ENCODE results near the gene POU2AF2.
"Not testable (repeated sequence)": the region's sequence is repeated elsewhere in the genome, so short reads cannot be mapped to it uniquely, and the experiment has no call there.

Gene POU2AF2

GRCh38 chr11:111245425-111245824 is at the start of gene POU2AF2:
TSS of gene POU2AF2 (plus strand) at chr11:111245725. CDS start at chr11:111245854, 129 bp downstream.
- no peak for DNase-seq

DNA sequence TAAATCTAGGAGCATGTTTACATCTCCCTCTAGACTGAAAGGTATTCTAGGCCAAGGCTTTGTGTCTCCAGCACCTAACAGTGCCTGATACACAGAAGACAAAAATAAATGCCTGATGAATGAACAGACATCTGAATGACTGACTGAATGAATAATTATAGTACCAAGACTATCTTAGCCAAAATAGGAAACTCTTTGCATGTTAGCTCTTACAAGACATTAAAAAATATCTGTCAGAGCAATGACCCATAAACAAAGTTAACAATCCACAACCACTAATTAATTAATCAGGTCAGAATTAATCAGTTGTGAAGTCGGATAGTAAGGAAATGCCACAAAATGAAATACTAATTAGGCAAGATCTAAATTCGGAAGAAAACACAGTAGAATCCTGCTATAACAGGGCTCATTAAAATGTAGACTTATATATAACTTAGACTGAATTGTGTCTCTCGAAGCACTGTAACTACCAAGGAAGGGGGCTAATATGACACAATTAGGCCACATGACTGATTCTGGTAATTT is 45.5 kb upstream of the POU2AF2 start:
- no peak for DNase-seq

- no peak for DNase-seq
Observed at GRCh38 chr11:111204211-111204610, 41.3 kb upstream of the POU2AF2 start.

GRCh38 chr11:111205632-111206385 is 39.7 kb upstream of the POU2AF2 start:
- no peak for DNase-seq

DNA sequence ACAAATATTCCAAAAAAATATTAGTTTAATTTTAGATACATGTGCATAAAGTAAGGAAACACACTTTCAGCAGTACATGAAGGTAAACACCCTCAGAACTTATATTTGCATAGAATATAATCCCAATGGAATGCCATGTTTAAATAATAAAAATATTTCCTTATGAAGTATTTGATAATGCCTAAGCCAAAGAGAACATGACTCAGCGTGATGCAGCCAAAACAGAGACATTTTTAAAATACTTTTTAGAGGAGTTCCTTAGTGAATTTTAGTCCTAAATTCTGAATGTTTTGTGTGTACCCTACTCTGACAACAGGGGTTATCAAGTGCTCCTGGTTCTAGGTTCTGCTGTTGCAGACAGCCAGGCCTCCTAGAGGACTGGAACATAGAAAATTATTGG is 39.1 kb upstream of the POU2AF2 start:
- DNase-seq = no peak

GRCh38 chr11:111207213-111207612 is 38.3 kb upstream of the POU2AF2 start:
- DNase-seq = no peak

DNA sequence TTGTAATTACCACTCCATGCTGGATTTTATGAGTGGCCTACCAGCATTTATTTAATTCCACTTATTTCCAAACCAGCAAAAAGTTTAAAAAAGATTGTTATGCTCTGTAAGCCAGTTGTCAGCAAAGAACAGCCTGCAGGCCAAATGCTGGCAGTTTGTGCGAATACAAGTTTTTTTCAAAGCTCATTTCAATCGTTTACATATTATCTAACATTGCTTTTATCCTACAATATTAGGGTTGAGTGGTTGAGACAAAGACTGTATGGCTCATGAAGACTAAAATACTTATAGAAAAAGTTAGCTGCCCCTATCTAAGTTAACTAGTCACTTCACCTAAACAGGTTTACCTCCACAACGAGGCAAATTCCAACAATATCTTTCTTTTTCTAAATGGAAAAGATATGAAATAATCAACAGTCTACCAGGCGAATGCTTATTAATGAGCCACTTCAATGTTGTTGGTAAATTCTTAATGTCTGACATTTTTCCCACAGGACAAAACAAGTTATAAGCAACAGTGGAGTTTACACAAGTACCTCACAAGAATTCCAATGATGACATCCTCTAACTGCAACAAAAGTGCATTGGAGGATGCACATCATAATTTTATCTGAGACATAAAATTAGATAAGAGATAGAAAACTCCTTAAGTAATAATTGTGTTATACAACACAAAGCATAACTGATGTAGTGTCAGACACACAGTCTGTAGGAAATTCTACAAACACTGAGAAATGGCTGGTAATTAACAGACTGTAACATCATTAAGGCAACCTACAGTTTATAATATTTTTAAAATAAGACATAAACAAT is 35.8 kb upstream of the POU2AF2 start:
- no peak for DNase-seq

DNA sequence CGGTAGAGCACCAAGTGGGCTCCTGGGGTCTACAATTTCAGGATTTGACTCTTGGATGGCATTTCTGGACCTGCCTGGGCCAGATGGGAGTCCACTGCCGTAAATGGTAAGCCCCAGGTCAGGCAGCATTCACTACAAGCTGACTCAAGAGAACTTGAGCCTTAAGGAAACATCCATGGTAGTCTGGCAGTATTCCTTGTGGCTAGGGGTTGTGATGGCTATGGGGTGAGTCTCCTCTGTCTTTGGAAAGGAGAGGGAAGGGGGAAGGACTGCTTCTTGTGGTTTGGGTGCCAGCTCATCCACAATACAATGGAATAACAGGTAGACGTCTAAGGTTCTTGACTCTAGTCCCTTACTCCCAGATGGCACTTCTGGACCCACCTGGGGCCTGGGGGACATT is 32.3 kb upstream of the POU2AF2 start:
- DNase-seq = no peak

- DNase-seq = no peak
Observed at GRCh38 chr11:111220721-111221120, 24.8 kb upstream of the POU2AF2 start.

DNA sequence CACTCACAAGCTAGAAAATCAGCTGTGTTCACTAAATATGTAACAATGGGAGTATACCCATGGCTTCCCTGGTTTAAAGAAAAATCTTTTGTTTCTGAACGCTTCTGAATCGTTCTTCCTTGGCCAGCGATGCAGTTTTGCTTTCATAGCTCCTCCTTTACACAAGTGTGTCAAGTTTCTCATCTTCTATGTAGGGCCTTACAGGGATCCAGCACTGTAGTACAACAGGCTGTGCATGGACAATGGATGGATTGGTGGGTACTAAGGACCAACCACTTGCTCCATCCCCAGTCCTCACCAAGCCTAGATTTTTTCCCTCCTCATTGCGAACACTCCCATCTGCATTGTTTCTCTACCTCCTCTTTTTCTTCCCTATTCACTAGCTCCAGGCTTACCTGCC is 24.3 kb upstream of the POU2AF2 start:
- no peak for DNase-seq

GRCh38 chr11:111221936-111222335 is 23.6 kb upstream of the POU2AF2 start:
- DNase-seq = not testable (repeated sequence)

DNA sequence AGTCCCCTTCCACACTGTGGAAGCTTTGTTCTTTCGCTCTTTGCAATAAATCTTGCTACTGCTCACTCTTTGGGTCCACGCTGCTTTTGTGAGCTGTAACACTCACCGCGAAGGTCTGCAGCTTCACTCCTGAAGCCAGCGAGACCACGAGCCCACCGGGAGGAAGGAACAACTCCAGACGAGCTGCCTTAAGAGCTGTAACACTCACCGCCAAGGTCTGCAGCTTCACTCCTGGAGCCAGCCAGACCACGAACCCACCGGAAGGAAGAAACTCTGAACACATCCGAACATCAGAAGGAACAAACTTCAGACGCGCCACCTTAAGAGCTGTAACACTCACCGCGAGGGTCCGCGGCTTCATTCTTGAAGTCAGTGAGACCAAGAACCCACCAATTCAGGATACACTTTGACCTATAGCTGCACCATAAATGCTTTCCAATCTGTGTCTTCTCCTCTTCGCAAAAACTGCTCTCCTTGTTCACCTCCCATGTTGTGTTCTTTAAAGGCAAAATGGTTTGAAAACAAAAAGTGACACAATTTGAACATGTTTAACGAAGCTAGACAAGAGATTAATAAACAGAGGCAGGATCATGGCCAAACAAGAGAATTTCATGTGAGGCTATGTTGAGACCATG is 22.6 kb upstream of the POU2AF2 start:
- DNase-seq = not testable (repeated sequence)

GRCh38 chr11:111225881-111226280 is 19.6 kb upstream of the POU2AF2 start:
- DNase-seq = no peak

- DNase-seq = no peak
Observed at GRCh38 chr11:111229604-111230003, 15.9 kb upstream of the POU2AF2 start.

- DNase-seq = no peak
Observed at GRCh38 chr11:111230122-111230465, 15.4 kb upstream of the POU2AF2 start.

GRCh38 chr11:111231836-111232235 is 13.7 kb upstream of the POU2AF2 start:
- DNase-seq = no peak

DNA sequence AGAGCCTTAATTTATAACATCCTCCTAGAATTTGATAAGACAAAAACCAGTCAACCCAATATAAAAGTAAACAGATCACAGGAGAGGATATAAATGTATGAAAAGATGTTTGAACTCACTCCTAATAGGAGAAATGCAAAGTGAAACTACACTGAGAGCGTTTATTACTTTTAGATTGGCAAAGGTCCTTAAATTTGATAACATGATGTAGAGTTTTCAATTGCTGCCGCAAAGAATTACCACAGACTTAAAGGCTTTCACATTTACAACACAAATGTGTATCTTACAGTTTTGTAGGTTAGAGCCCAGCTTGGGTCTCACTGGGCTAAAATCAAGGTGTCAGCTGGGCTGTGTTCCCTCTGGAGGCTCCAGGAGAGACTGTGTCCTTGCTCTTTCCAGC is 9.1 kb upstream of the POU2AF2 start:
- DNase-seq = no peak

DNA sequence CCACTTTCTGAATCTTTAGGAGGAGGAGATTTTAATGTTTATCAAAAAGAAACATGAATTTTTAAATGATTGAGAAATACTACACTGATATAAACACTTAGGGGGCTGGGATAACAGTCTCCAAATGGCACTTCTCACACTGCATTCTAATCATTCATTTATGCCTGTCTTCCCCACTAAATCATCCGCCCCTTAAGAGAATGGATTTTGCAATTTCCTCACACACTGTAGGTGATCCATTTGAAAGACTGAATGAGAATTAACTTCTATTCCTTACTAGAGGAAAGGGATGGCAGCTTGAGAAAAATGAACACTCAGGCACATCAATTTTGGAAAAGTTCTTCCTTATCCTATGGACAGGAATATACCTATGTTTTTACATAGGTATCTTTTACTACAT is 7.6 kb upstream of the POU2AF2 start:
- DNase-seq = no peak

DNA sequence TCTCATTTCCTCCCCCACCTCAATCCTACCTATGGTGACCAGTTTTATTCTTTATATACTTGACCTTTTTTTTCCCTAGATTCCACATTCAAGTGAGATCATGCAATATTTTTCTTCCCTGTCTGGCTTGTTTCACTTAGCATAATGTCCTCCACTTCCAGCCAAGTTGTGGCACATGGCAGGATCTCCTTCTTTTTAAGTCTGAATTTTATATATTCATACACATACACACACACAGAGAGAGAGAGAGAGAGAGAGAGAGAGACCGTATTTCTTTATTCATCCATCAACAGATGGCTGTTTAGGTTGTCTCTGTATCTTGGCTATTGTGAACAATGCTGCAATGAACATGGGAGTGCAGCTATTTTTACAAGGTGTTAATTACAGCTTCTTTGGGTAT is 1.4 kb downstream of the POU2AF2 start:
- DNase-seq = no peak

DNA sequence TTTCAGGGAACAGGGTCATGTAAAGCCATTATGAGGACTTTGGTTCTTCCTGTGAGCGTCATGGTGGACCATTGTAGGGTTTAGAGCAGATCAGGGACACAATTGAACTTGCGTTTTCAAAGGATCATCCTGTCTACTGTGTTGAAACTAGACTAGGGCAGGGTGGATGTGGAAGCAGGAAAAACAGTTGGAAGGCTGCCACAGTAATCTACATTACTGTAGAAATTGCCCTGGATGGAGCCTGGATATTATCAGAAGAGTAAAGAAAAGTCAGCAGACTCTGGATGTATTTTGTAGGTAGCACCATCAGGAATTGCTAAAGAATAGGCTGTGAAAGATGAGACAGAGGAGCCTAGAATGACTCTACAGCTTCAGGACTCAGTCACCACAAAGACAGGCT is 5.4 kb downstream of the POU2AF2 start:
- no peak for DNase-seq

DNA sequence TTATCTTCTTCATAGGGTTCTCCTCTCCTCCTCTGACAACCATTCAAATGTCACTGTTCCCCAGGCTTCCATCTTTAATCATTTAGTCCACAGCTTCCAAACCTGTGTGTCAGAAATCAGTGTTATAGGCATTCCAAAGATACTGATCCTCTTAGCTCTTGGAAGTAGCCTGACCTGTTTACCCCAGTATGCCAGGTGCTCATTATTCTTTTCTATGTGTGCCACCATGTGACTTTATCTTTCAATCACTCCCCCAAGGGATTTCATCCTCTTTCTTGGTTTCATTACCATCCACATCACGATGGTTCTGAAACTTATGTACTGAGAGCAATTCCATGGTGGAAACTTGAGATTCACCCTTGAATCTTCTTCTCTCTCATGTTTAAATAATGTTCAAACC is 7.6 kb downstream of the POU2AF2 start:
- DNase-seq = no peak

GRCh38 chr11:111253630-111254029 is 8.1 kb downstream of the POU2AF2 start:
- no peak for DNase-seq

- DNase-seq = no peak
Observed at GRCh38 chr11:111258046-111258445, 12.5 kb downstream of the POU2AF2 start.

- DNase-seq = no peak
Observed at GRCh38 chr11:111259896-111260295, 14.4 kb downstream of the POU2AF2 start.

Data from AML-193 (cell line).